Activated T-helper 1 cell treated with anti-CD3 and anti-CD28 coated beads, Interleukin-2, amount 50 U/mL, for 16 hours (primary cell): ENCODE results near the gene FUCA2.
"Not testable (repeated sequence)": the region's sequence is repeated elsewhere in the genome, so short reads cannot be mapped to it uniquely, and the experiment has no call there.

ENCODE experiments used
- DNase-seq, 2 donors: peaks; one replicate each; pipeline ENCODE4 v3.0.0-alpha.2; 2020; ENCODE audit warnings: low read depth in 1 of 2, low spot score in 1 of 2

The FUCA2 gene

DNA sequence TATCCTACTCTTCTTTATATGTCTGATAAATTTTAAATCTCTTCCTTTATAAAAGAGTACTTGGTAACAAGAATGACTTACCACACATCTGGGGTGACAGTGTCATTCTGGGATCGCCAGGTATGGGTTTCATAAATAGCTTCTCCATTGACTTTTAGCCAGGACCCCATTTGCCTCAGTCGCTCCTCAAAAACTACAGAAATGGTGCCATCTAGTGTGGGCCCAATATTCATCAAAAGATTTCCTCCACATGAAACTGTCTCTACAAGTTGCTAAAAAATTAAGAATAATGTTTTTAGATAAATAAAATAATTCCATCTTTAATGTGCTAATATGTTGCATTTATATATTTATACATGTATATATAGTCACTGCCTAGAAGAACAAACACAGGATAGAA, 9.7 kb downstream of the FUCA2 start:
- no peak for DNase-seq

DNA sequence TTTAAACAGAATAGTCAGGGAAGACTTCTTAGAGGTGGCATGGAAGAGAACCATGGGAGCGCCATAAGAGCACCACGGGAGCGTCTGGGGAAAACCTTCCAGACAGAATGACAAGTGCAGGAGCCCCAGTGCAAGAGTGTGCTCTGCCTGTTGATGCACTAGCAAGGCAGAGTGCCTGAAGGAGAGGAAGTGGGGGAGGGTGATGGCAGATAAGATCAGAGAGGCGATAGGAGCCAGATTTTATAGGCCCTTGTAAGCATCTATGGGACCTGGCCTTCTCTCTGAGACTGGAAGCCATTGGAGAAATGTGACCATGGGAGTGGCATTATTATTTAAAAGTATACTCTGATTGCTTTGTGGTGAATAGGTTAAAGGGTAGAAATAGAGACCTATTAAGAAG, 13.1 kb downstream of the FUCA2 start:
- no peak for DNase-seq

DNA sequence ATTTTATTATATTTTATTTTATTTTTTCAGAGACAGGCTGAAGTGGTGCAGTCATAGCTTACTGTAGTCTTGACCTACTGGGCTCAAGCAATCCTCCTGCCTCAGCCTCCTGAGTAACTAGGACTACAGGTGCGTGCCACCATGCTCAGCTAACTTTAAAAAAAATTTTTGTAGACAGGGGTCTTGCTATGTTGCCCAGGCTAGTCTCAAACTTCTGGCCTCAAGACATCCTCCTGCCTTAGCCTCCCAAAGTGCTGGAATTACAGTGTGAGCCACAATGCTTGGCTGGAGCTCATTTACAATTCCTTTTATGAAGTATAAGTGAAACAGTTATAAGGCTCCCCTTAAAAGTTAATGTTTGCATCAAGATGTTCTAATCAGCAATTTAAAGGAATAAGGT, 14.5 kb downstream of the FUCA2 start:
- DNase-seq: no peak

DNA sequence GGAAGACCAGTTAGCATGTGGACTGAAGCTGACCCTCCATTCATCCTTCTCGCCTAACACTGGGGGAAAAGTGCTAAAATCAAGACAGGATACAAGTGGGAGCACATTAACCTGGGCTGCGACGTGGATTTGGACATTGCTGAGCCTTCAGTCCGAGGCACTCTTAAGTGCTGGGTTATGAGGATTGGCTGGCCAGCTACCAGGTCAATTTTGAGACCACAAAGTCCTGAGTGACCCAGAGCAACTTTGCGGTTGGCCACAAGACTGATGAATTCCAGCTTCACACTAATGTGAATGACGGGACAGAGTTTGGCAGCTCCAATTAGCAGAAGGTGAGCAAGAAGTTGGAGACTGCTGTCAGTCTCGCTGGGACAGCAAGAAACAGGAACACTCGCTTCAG, 20.7 kb downstream of the FUCA2 start:
- DNase-seq: no peak

DNA sequence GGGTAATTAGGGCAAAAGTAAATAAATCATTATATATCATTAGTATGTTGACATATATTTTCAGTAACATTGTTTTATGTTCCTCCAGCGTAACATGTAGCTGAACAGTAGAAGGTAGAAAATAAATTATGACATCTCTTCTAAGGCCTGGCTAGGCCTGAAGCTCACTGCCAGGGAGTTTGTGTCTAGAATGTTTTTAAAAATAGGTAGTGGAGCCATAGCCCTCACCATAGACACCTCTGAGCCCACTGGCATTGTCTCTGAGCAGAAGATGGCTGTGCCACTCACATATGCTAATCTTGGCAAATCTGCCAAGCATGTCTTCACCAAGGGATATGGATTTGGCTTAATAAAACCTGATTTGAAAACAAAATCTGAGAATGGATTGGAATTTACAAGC, 21.3 kb downstream of the FUCA2 start:
- no peak for DNase-seq

DNA sequence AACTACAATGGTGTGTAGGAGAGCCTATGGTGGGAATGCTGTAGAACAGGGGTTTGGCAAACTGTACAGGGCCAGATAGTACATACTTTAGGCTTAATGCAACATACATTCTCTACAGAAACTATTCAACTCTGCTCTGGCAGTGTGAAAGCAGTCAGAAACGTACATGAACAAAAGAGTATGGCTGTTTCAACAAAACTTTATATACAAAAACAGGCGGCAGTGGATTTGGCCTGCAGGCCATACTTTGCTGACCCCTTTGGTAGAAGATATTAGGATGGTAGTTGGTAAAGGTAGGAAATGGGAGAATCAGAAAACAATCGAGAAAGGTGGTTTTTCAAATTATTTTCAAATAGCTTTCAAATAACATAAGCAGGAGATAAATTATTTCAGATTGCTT, 24.8 kb downstream of the FUCA2 start:
- DNase-seq: no peak

DNA sequence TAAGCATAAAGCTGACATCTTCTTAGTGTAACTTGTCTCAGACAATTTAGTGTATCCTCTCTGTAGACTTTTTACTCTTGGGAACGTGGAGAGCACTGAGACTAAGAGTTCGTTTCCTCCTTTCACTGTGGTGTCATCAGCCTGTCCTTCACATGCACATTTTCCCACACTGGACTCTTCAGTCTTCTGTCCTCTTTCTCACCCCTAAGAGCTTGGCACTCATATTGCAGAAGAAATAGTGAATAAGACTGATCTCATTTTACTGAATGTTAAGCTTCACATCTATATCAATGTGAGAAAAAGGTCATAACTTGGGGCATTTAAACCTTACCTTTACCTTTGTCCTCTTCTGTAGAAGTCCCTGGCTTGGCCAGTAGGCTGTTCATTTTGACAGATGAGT, 25.6 kb downstream of the FUCA2 start:
- no peak for DNase-seq

DNA sequence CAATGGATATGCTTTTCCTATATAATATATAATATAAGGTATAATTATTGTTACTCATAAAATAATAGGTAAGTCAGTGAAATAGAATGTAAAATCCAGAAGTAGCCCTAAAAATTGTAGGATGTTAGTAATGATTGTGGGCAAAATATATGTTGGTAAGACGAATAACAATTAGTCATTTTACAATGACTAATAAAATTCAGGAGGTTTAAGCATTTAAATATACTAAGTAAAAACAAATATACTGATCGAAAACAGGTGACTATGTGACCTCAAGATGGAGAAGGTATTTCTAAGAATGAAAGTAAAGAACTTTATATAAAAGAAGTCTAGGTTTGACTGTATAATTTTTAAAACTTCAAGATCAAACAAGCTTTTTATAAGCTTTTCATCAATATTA, 28.9 kb downstream of the FUCA2 start:
- no peak for DNase-seq

DNA sequence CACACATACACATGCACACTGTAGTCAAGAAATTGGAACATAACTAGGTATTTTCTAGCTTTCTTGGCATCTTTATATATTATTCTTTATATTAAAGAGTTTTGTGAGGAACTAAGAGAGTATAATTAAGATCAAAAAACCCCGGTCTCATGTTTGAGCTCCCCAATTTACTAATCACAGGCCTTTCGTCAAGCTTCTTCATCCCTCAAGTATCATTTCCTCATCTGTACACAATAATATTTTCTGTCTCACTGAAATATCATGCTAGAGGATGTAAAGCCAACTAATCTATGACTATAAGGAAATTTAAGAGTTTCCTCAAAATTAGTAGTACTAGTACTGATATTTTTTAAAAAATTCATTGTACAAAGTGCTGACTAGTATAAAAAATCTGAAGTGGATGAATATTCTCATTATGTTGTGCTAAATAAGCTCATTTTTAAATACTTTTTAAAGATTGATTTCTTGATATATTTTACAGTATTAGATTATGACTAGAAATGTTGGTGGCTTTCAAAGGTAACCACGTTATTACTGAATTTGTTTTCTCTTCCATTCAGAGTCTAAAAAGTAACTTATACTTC, 32.9 kb downstream of the FUCA2 start:
- DNase-seq: no peak

DNA sequence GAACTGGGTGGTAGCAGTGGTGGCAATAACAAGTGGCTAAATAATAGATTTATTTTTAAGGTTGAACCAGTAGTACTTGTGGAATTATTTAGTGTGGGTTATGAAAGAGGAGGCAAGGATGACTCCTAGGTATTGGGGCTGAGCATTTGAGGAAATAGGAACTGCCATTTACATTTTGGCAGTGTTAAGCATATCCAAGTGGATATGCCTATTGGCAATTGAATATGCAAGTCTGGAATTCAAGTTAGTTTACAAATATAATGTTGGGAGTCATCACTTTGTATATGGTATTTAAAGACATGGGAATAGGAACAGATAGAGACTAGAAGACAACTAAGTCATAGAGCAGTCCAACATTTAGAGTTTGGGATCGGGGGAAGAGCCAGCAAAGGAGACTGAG, 35.0 kb downstream of the FUCA2 start:
- DNase-seq: no peak

DNA sequence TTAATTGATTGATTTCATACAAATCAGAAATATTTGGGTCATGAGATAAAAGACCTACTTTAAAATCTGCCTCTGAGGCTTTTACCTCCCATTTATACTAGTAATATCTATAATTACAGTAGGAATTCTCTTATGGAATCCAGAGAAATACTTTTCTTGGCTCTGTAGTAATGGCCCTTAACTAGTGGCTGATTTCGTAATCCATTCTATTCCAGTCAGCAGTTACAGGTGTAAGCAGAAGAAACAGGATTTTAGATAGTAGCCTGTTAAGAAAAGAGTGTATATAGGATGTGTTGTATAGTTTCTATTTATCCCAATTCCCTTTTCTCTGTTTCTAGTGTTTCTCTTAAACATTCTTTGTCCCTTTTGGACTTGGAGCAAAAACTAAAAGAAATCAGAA, 39.7 kb downstream of the FUCA2 start:
- DNase-seq: no peak

DNA sequence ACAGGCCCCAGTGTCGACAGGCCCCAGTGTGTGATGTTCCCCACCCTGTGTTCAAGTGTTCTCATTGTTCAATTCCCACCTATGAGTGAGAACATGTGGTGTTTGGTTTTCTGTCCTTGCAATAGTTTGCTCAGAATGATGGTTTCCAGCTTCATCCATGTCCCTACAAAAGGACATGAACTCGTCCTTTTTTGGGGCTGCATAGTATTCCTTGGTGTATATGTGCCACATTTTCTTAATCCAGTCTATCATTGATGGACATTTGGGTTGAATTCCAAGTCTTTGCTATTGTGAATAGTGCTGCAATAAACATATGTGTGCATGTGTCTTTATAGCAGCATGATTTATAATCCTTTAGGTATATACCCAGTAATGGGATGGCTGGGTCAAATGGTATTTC, 42.7 kb downstream of the FUCA2 start:
- not testable (repeated sequence) for DNase-seq

DNA sequence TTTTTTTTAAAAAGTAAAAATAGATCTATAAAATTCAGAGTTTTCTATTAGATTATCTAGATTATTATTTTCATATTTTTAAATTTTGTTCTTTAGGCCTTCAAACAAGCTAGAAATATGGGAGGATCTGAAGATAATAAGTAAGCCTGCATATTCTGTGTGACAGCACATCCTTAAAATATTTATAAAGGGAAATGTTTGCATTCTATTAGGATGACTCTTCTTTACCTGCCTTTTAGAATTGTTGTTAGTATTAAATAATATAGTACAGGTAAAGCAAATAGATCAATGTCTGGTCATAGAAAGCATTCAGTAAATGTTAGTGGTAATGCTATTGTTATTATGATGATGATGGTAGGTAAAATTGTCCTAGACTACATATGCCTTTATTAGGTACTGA, 43.5 kb downstream of the FUCA2 start:
- no peak for DNase-seq

DNA sequence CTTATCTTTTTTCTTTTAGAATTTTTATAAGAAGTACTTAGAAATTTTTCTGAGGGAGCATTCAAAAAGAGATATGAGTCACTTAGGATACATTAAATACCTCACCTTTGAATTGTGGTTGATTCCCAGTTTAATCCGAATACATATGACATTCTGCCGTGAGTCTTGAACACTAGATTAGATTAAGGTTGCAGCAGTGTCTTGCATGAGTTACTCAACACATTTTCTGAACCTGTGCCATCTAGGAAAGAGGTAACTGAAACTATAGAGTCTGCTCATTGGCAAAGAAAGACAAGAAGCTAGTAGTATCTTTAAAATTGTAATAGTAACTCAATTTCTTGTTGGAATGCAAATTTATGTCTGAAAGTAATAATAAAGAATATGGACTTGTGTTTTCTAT, 46.0 kb downstream of the FUCA2 start:
- DNase-seq: no peak

DNA sequence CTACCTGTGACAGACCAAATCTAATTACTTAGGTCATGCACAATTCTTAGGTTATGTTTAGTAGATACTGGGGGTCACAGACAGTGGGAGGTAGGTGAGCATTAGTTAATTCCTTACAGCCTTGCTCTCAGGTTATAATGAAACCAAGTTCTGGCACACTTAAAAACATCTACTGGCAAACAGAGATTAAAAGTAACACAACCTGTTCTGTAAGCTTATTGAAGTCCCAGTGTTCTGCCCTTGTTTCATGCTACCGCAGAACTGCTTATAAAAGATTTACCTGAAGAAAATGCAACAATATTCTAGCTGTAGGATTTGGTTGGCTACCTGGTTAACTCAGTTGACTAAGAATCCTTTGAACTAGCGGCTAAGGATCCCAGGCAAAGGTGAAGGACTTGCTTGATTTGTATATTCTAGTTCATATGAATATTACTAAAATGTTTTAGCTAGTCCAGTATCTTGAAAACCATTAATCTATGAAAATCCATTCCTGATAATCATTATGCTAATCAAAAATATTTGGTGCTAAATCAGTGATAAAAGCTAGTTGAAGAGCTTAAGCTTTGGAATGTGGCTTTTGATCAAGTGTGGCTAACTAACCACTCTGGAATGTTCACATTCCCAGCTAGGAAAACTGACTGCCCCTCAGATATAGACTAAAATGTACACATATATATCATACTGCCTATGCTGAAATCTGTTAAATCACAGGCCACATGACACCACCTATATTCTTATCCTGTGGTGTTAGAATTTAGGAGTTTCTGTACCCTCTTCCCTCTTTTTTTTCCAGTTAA, 53.8 kb downstream of the FUCA2 start:
- no peak for DNase-seq

DNA sequence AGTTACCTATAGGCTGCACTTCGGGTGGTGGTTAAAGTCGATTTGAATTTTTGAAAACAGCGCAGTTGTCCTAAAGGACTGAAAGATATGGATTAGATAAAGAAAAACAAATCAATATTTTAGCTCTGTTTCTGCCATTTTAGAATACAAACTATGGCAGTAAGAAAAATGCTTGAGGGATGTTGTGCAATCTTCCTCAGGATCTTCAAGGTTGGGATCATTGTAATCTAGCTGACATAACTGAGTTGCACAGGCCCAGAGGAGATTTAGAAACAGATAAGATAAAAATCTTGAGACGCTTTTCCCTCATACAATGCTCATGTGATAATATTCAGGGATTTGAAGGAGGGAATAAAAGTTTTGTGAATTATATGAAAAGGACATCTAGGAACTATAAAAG, 60.0 kb downstream of the FUCA2 start:
- no peak for DNase-seq

DNA sequence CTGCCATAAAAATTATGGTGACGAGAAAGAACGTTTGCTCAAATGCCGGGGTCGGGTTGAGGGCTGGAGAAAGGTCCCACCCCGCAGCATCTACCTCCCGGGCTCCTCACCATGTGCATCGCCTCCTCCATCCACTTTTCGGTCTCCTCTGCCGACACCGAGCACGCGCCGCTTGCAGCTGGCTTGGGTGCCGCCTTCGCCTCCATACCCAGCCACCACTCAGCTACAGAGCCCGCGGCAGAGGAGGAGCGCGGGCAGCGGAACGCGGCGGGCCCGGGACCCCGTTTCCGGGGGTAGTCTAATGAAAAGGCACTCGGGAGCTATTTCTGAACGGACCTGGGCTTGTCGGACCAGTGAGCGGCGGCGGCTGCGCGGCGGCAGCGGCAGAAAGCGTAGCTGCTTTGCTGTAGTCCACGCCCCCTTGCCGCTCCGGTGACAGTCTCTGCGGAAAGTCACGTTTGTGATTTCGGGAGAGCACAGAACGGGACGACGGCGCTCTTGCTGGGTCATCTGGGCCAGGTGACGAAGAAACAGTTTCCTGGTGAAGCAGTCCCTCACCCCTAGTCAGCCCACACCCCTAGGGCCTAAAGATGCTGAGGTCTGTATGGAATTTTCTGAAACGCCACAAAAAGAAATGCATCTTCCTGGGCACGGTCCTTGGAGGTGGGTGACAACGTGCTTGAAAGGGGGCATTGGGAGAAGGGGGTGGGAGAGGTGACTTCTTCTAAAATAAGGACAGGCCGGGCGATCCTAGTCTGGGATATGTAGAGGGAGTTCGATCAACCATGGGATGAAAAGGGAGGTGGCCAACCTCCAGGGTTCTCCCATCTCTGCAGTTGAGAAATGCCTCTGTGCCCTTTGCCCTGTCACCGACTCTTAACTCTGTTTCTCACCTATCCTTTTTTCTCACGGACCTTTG, 60.8 kb downstream of the FUCA2 start, which contains the start of the genes ADAT2 and PEX3:
TSS of gene ADAT2 (minus strand) at position 243 of the 919 bp plus-strand sequence. CDS start at position 206, 37 bp downstream.
TSS of gene PEX3 (plus strand) at position 353 of the 919 bp plus-strand sequence. CDS start at position 591, 238 bp downstream.
- DNase-seq: peak; percentile 80 to 88

DNA sequence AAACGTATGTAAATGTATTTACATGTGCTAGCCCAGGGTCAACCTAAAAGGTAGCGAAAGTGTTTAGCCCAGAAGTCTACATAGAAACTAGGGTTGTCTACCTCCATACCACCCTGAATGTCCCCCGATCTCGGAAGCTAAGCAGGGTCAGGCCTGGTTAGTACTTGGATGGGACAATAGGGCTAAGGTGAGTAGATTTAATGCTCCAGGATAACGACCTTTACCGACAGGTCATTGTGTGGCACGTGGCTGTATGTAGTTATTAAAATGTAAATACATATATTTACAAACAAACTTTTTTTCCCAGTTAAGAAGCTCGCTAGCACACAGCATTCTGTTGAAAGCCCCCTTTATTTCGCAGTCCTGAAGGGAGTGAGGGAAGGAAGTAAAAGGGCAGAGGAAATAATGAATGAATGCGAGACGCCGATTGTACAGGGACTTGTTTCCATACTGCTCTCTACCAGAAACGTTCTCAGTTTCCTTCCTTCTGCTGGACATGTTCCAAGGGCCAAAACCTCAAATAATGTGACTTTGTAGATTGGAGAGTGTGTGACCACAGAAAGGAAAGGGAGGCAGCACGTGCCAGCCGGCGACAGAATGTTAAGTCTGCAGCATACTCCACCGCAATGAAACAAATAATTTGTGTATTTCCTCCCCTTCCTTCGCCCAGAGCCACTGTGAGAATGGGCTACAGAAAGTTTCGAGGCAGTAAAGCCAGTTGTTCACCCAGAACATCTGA, 61.6 kb downstream of the FUCA2 start:
- DNase-seq: peak in 1 of 2 donors; percentile 18

DNA sequence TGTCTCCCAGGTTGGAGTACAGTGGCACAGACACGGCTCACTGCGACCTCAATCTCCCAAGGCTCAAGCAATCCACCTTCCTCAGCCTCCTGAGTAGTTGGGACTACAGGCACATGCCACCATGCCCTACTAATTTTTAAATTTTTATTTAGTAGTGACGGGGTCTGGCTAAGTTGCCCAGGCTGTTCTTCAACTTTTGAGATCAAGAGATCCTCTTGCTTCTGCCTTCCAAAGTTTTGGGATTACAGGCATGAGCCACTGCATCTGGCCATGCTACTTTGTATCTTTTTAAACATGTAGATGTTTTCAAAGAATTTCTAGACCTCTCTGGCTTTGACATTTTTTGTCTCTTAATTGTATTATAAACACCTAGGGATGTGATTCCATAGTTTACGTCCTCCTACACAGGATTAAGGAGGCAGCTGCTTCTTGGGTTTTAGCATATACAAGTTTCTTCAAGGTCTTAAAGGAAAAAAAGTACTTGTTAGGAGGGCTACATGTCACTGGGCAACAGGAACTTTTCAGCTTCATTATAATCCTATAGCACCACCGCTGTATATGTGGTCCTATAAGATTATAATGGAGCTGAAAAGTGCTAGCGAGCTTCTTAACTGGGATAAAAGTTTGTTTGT, 62.3 kb downstream of the FUCA2 start:
- DNase-seq: no peak

DNA sequence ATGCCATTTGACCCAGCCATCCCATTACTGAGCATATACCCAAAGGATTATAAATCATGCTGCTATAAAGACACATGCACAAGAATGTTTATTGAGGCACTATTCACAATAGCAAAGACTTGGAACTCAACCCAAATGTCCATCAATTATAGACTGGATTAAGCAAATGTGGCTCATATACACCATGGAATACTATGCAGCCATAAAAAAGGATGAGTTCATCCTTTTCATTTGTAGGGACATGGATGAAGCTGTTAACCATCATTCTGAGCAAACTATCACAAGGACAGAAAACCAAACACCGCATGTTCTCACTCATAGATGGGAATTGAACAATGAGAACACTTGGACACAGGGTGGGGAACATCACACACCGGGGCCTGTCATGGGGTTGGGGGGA, 63.7 kb downstream of the FUCA2 start:
- not testable (repeated sequence) for DNase-seq
